ENCODE measurements around the gene NFIA. TPM values are rescaled to one million over a fixed set of nuclear protein-coding genes. Genes with fewer than 3 reads are reported as not detected.

NFIA gene
- total RNA-seq (1.5 TPM), polyA plus RNA-seq (1 to 10 TPM in 3 of 4 donors, under 1 TPM in 1; 0.86 to 3.9 (median 2.1) TPM)

GRCh38 chr1:61082311-61083012, at the start of gene NFIA:
Gene NFIA, plus strand, starts transcription at chr1:61082561.
- H3K9me3 ChIP-seq (ENCODE audit: control insufficient read depth in 2 of 2, low read length in 2 of 2): no peaks in the 10 kb centered on the region
- peaks cover 41% of the 10 kb centered on the region for H3K4me1 ChIP-seq (ENCODE audit: control insufficient read depth, insufficient read depth, low read length, poor library complexity, severe bottlenecking)
- H3K36me3 ChIP-seq (ENCODE audit: control insufficient read depth, insufficient read depth, low read length): no peaks in the 10 kb centered on the region
- H3K4me3 Mint-ChIP-seq: peak within 1 kb of the TSS; percentile 89 to 93 (median 91)
- H3K27ac ChIP-seq (ENCODE audit: insufficient read depth, low read length, poor library complexity, severe bottlenecking): peak within 1 kb of the TSS; percentile 34
- ATAC-seq (ENCODE audit: low read depth in 2 of 2): peak in 1 of 2 donors; percentile 18
- H3K4me1 Mint-ChIP-seq: peaks cover 19 to 52% (median 39%) of the 10 kb centered on the region in 4 donors
- peak in 2 of 3 donors; percentile 15 to 23 for DNase-seq
- H3K27me3 ChIP-seq (ENCODE audit: control insufficient read depth, insufficient read depth, low read length): peaks cover 22% of the 10 kb centered on the region
- peak within 1 kb of the TSS; percentile 79 for H3K4me3 ChIP-seq (ENCODE audit: low read depth, low read length)
- H3K36me3 Mint-ChIP-seq: no peaks in the 10 kb centered on the region
- H3K27me3 Mint-ChIP-seq: peaks cover 62% of the 10 kb centered on the region
- peak within 1 kb of the TSS; percentile 60 to 81 (median 75) for H3K27ac Mint-ChIP-seq
- peaks cover 0 to 4% (median 0%) of the 10 kb centered on the region in 7 donors for H3K9me3 Mint-ChIP-seq

- Mint-ChIP-seq H3K4me1 (no peaks in the 10 kb centered on the region), H3K27me3 (peaks cover 12% of the 10 kb centered on the region), H3K36me3 (no peaks in the 10 kb centered on the region), H3K9me3 (peaks cover 0 to 4% (median 0%) of the 10 kb centered on the region in 7 donors), H3K27ac (no peak overlapping the region), H3K4me3 (no peak overlapping the region)
- no peak for DNase-seq
- Histone ChIP-seq H3K4me3 (ENCODE audit: low read depth, low read length) (no peak overlapping the region), H3K36me3 (ENCODE audit: control insufficient read depth, insufficient read depth, low read length) (no peaks in the 10 kb centered on the region), H3K27me3 (ENCODE audit: control insufficient read depth, insufficient read depth, low read length) (peaks cover 9% of the 10 kb centered on the region), H3K9me3 (ENCODE audit: control insufficient read depth in 2 of 2, low read length in 2 of 2) (peaks cover 0 to 2% of the 10 kb centered on the region in 2 experiments), H3K27ac (ENCODE audit: insufficient read depth, low read length, poor library complexity, severe bottlenecking) (no peak overlapping the region), H3K4me1 (ENCODE audit: control insufficient read depth, insufficient read depth, low read length, poor library complexity, severe bottlenecking) (no peaks in the 10 kb centered on the region)
- ATAC-seq (ENCODE audit: low read depth in 2 of 2): no peak
These were observed 46.5 kb upstream of the NFIA start for GRCh38 chr1:61035880-61036279.

GRCh38 chr1:61042466-61043009, 39.8 kb upstream of the NFIA start:
- H3K9me3 ChIP-seq (ENCODE audit: control insufficient read depth in 2 of 2, low read length in 2 of 2): no peaks in the 10 kb centered on the region
- H3K9me3 Mint-ChIP-seq: peaks cover 0 to 4% (median 0%) of the 10 kb centered on the region in 7 donors
- peaks cover 10% of the 10 kb centered on the region for H3K4me1 ChIP-seq (ENCODE audit: control insufficient read depth, insufficient read depth, low read length, poor library complexity, severe bottlenecking)
- peaks cover 53% of the 10 kb centered on the region for H3K27me3 Mint-ChIP-seq
- peaks cover 21% of the 10 kb centered on the region for H3K27me3 ChIP-seq (ENCODE audit: control insufficient read depth, insufficient read depth, low read length)
- peak overlapping the region; percentile 18 to 70 (median 46) for H3K4me3 Mint-ChIP-seq
- no peaks in the 10 kb centered on the region for H3K36me3 Mint-ChIP-seq
- no peak for DNase-seq
- no peak overlapping the region for H3K27ac Mint-ChIP-seq
- ATAC-seq (ENCODE audit: low read depth in 2 of 2): peak in 1 of 2 donors; percentile 23
- no peak overlapping the region for H3K27ac ChIP-seq (ENCODE audit: insufficient read depth, low read length, poor library complexity, severe bottlenecking)
- no peaks in the 10 kb centered on the region for H3K36me3 ChIP-seq (ENCODE audit: control insufficient read depth, insufficient read depth, low read length)
- no peak overlapping the region for H3K4me3 ChIP-seq (ENCODE audit: low read depth, low read length)
- H3K4me1 Mint-ChIP-seq: peaks cover 0 to 10% (median 4%) of the 10 kb centered on the region in 4 donors

- H3K36me3 Mint-ChIP-seq: no peaks in the 10 kb centered on the region
- Histone ChIP-seq H3K4me3 (ENCODE audit: low read depth, low read length) (no peak overlapping the region), H3K9me3 (ENCODE audit: control insufficient read depth in 2 of 2, low read length in 2 of 2) (no peaks in the 10 kb centered on the region), H3K27me3 (ENCODE audit: control insufficient read depth, insufficient read depth, low read length) (peaks cover 20% of the 10 kb centered on the region), H3K27ac (ENCODE audit: insufficient read depth, low read length, poor library complexity, severe bottlenecking) (no peak overlapping the region), H3K36me3 (ENCODE audit: control insufficient read depth, insufficient read depth, low read length) (no peaks in the 10 kb centered on the region), H3K4me1 (ENCODE audit: control insufficient read depth, insufficient read depth, low read length, poor library complexity, severe bottlenecking) (peaks cover 10% of the 10 kb centered on the region)
- ATAC-seq (ENCODE audit: low read depth in 2 of 2) (peak; percentile 78 to 79), DNase-seq (peak; percentile 49 to 77 (median 69))
- H3K9me3 Mint-ChIP-seq: peaks cover 0 to 3% (median 0%) of the 10 kb centered on the region in 7 donors
- H3K4me3 Mint-ChIP-seq: peak overlapping the region in 2 of 4 donors; percentile 64 to 70
- H3K27me3 Mint-ChIP-seq: peaks cover 53% of the 10 kb centered on the region
- H3K4me1 Mint-ChIP-seq: peaks cover 0 to 10% (median 4%) of the 10 kb centered on the region in 4 donors
- no peak overlapping the region for H3K27ac Mint-ChIP-seq
These were observed 39.1 kb upstream of the NFIA start for GRCh38 chr1:61043010-61043820.

GRCh38 chr1:61046434-61046833, 35.9 kb upstream of the NFIA start:
- H3K27me3 ChIP-seq (ENCODE audit: control insufficient read depth, insufficient read depth, low read length): peaks cover 14% of the 10 kb centered on the region
- H3K4me1 Mint-ChIP-seq: peaks cover 4 to 15% (median 7%) of the 10 kb centered on the region in 4 donors
- peaks cover 29% of the 10 kb centered on the region for H3K4me1 ChIP-seq (ENCODE audit: control insufficient read depth, insufficient read depth, low read length, poor library complexity, severe bottlenecking)
- DNase-seq (no peak), ATAC-seq (ENCODE audit: low read depth in 2 of 2) (no peak)
- H3K36me3 Mint-ChIP-seq: no peaks in the 10 kb centered on the region
- H3K4me3 ChIP-seq (ENCODE audit: low read depth, low read length): no peak overlapping the region
- no peak overlapping the region for H3K4me3 Mint-ChIP-seq
- no peak overlapping the region for H3K27ac Mint-ChIP-seq
- H3K36me3 ChIP-seq (ENCODE audit: control insufficient read depth, insufficient read depth, low read length): no peaks in the 10 kb centered on the region
- no peak overlapping the region for H3K27ac ChIP-seq (ENCODE audit: insufficient read depth, low read length, poor library complexity, severe bottlenecking)
- peaks cover 0 to 3% (median 0%) of the 10 kb centered on the region in 7 donors for H3K9me3 Mint-ChIP-seq
- peaks cover 60% of the 10 kb centered on the region for H3K27me3 Mint-ChIP-seq
- H3K9me3 ChIP-seq (ENCODE audit: control insufficient read depth in 2 of 2, low read length in 2 of 2): no peaks in the 10 kb centered on the region

- no peaks in the 10 kb centered on the region for H3K36me3 Mint-ChIP-seq
- Histone ChIP-seq H3K36me3 (ENCODE audit: control insufficient read depth, insufficient read depth, low read length) (no peaks in the 10 kb centered on the region), H3K4me1 (ENCODE audit: control insufficient read depth, insufficient read depth, low read length, poor library complexity, severe bottlenecking) (peaks cover 30% of the 10 kb centered on the region), H3K27me3 (ENCODE audit: control insufficient read depth, insufficient read depth, low read length) (peaks cover 19% of the 10 kb centered on the region), H3K9me3 (ENCODE audit: control insufficient read depth in 2 of 2, low read length in 2 of 2) (no peaks in the 10 kb centered on the region), H3K4me3 (ENCODE audit: low read depth, low read length) (no peak overlapping the region), H3K27ac (ENCODE audit: insufficient read depth, low read length, poor library complexity, severe bottlenecking) (no peak overlapping the region)
- peaks cover 4 to 20% (median 10%) of the 10 kb centered on the region in 4 donors for H3K4me1 Mint-ChIP-seq
- no peak for DNase-seq
- H3K27me3 Mint-ChIP-seq: peaks cover 61% of the 10 kb centered on the region
- H3K27ac Mint-ChIP-seq: no peak overlapping the region
- H3K9me3 Mint-ChIP-seq: peaks cover 0 to 3% (median 0%) of the 10 kb centered on the region in 7 donors
- ATAC-seq (ENCODE audit: low read depth in 2 of 2): no peak
- H3K4me3 Mint-ChIP-seq: no peak overlapping the region
These were observed 35.3 kb upstream of the NFIA start for GRCh38 chr1:61047061-61047460.

GRCh38 chr1:61049850-61050540, 32.4 kb upstream of the NFIA start:
- H3K4me3 ChIP-seq (ENCODE audit: low read depth, low read length): peak overlapping the region; percentile 32
- peaks cover 11 to 38% (median 18%) of the 10 kb centered on the region in 4 donors for H3K4me1 Mint-ChIP-seq
- no peaks in the 10 kb centered on the region for H3K36me3 ChIP-seq (ENCODE audit: control insufficient read depth, insufficient read depth, low read length)
- H3K27me3 ChIP-seq (ENCODE audit: control insufficient read depth, insufficient read depth, low read length): peaks cover 28% of the 10 kb centered on the region
- H3K27ac ChIP-seq (ENCODE audit: insufficient read depth, low read length, poor library complexity, severe bottlenecking): no peak overlapping the region
- no peak overlapping the region for H3K27ac Mint-ChIP-seq
- no peaks in the 10 kb centered on the region for H3K9me3 Mint-ChIP-seq
- H3K4me1 ChIP-seq (ENCODE audit: control insufficient read depth, insufficient read depth, low read length, poor library complexity, severe bottlenecking): peaks cover 38% of the 10 kb centered on the region
- no peaks in the 10 kb centered on the region for H3K9me3 ChIP-seq (ENCODE audit: control insufficient read depth in 2 of 2, low read length in 2 of 2)
- DNase-seq (peak; percentile 70 to 82 (median 81)), ATAC-seq (ENCODE audit: low read depth in 2 of 2) (peak; percentile 79 to 83)
- peak overlapping the region; percentile 66 to 87 (median 83) for H3K4me3 Mint-ChIP-seq
- H3K27me3 Mint-ChIP-seq: peaks cover 66% of the 10 kb centered on the region
- H3K36me3 Mint-ChIP-seq: no peaks in the 10 kb centered on the region
